Bronchial epithelial cell (primary cell): ENCODE data around the gene ADCY2. TPM values are rescaled to one million over a fixed set of nuclear protein-coding genes. Genes with fewer than 3 reads are reported as not detected.

Experiments used
- DNase-seq: peaks from one replicate; pipeline ENCODE4 v3.0.0-alpha.2; 2010; ENCODE audit warnings: low read depth
- FAIRE-seq: peaks from 2 replicates; lab custom pipeline; 2011; peaks lifted over from hg19 to GRCh38; lab: Jason Lieb, UNC
- H3K27me3 ChIP-seq: 2 replicates; pipeline ENCODE4 v1.5.1; 2011; ENCODE audit warnings: low read length; ENCODE audit not compliant: control insufficient read depth, insufficient read depth
- H3K36me3 ChIP-seq: 2 replicates; pipeline ENCODE4 v1.5.1; 2011; ENCODE audit warnings: low read length; ENCODE audit not compliant: control insufficient read depth, insufficient read depth
- H3K4me3 ChIP-seq: 2 replicates; pipeline ENCODE4 v1.5.1; 2011; ENCODE audit warnings: mild to moderate bottlenecking, low read depth, low read length, control low read depth
- total RNA-seq: library from RNA; depleted of rRNA; stranded (reverse); fragments of >200 nt; gene quantifications from 2 replicates; pipeline ENCODE4 v1.2.1, GENCODE V29; 2014
- TF ChIP-seq, protein P1 (sequence below): IDR thresholded peaks from 2 replicates; pipeline ENCODE4 v1.5.1; 2011; ENCODE audit warnings: mild to moderate bottlenecking, moderate library complexity, low read length, control low read depth, inconsistent platforms; ENCODE audit not compliant: insufficient read depth, severe bottlenecking

ADCY2 gene
- total RNA-seq, 1 donor from 2014 or later = under 0.01 TPM

DNA sequence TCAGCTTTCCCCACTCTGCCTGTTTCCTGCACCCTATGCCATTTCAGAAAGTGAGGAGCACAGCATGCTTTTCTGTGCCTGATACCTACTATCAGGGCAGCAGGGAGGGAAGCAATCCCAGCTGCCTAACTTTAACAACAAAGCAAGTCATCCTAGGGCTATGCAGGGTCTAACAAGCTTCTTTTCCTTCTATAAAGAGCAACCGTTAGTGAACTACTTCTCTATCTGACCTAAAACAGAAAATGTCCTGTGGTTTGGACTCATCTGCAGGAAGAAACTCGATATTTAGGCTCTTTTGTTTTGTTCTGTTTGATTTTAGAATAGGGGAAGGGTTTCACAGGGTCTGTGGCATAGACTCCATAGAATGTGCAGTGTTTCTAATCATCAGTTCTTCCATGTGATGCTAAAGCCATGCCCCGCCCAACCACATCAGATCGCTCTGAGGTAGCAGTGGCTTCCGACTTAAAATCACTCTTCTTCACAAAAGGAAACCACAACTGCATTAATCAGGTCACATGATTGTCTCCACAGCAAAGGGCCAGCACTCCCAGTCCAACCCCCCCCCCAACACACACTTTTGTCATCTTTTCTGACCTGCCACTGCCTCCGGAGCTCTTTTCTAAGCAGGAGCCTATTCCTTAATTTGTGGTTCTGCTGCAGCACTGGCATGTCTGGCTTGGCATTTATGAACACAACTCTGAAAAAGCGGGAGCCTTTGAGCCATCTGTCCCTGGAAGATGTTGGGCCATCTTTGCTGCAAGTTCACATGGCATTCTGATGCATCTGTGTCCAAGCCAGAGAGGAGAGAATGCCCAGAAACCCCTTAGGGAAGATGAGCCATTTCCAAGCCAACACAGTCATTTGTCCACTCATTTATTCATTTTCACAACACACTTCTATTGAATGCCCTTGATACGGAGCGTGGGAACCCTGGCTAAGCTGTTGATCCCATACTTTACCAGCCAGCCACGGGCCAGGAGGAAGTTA lies 383.4 kb downstream of the ADCY2 start:
- no peak for FAIRE-seq
- DNase-seq = no peak
- TF ChIP-seq, protein P1, sequence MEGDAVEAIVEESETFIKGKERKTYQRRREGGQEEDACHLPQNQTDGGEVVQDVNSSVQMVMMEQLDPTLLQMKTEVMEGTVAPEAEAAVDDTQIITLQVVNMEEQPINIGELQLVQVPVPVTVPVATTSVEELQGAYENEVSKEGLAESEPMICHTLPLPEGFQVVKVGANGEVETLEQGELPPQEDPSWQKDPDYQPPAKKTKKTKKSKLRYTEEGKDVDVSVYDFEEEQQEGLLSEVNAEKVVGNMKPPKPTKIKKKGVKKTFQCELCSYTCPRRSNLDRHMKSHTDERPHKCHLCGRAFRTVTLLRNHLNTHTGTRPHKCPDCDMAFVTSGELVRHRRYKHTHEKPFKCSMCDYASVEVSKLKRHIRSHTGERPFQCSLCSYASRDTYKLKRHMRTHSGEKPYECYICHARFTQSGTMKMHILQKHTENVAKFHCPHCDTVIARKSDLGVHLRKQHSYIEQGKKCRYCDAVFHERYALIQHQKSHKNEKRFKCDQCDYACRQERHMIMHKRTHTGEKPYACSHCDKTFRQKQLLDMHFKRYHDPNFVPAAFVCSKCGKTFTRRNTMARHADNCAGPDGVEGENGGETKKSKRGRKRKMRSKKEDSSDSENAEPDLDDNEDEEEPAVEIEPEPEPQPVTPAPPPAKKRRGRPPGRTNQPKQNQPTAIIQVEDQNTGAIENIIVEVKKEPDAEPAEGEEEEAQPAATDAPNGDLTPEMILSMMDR = no peak

DNA sequence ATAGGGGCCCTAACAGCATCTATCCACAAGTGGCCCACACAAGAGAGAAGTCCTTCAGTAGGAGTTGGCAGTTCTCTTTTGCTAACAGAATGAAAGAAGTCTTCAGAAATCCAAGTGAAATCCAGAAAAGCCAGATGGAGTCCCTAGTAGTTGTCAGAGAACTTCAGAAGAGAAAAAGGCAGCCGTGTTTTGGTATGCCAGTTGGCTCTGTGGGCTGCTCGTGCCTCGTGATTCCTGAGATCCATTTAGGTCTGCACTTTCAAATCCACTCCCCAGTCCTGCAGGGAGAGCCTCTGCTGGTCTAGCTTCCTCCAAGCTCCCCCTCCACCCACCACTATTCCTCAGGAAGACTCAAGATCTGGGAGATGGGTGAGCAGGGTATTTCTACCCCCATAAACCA lies 386.0 kb downstream of the ADCY2 start:
- no peaks in the 10 kb centered on the region for H3K36me3 ChIP-seq
- DNase-seq (no peak), FAIRE-seq (no peak)
- no peaks in the 10 kb centered on the region for H3K27me3 ChIP-seq
- no peak overlapping the region for H3K4me3 ChIP-seq
- TF ChIP-seq, protein P1 = no peak

More for the DNA sequence above, 383.4 kb downstream of the ADCY2 start:
- Histone ChIP-seq H3K4me3 (no peak overlapping the region), H3K36me3 (no peaks in the 10 kb centered on the region), H3K27me3 (no peaks in the 10 kb centered on the region)

DNA sequence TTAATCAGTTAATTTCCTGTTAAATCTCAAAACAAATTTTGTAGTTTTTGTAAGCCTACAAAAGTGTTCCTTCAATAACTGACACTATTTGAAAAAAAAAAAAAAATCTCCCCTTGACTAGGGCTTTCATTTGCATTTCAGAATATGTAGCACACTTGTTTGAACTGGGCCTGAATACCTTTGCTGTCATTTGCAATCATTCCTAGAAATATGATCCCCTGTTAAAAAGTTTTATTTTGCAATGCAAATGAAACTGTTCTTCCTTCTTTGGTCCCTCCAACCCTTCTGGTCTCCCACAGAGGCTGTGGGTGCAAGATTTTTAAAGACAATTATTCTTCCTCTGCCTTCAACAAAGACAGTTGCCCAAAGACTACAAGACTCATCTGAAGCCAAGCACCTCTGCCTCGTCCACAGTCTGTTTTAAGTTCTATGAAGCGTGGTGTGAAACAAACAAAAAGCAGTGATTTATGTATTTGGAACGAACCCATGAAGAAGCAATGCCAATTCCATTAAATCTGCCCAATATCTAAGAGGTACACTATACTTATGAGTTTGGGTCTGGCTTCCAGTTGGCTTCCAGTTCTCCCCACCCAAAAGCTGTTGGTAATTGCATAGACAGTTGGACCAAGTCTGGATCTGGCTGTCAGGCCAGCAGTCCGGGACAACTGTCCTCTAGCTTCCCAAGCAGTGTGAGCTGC lies 388.9 kb downstream of the ADCY2 start:
- TF ChIP-seq, protein P1 = no peak
- DNase-seq (no peak), FAIRE-seq (peak; percentile 40)
- no peak overlapping the region for H3K4me3 ChIP-seq
- H3K36me3 ChIP-seq = no peaks in the 10 kb centered on the region
- no peaks in the 10 kb centered on the region for H3K27me3 ChIP-seq

DNA sequence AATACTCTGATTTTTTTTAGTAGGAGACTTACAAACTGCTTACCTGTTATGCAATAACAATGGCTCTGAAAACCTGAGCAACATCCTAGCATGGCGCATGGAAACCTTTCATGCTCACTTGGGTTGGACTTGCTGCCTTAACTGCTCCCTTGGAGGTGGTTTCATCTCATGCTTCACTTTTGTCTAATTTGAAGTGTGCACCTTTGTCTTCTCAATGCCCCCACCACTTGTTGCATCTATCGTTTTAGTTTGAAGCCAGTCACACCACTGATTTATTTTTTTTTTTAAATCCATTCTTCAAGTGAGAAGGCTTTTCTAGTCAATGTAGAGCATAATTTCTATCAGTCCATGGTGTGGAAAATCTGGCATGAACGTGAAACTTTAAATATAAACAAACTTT lies 391.8 kb downstream of the ADCY2 start:
- no peaks in the 10 kb centered on the region for H3K27me3 ChIP-seq
- no peaks in the 10 kb centered on the region for H3K36me3 ChIP-seq
- H3K4me3 ChIP-seq = no peak overlapping the region
- no peak for FAIRE-seq
- no peak for DNase-seq
- TF ChIP-seq, protein P1 = no peak

DNA sequence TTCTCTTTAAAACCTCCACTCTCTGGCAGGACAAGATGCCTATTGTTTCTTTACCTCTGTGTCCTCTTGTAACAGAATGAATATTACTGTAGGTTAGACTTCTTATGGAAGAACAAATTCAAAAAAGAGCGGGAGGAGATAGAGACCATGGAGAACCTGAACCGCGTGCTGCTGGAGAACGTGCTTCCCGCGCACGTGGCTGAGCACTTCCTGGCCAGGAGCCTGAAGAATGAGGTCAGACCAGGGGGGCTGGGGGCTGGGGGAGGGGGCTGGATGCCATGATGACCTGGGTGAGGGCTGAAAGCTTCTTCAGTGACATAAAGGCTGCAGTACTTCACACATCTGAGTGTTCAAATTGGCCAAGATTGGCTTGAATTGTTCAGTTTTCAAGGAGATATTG lies 393.6 kb downstream of the ADCY2 start:
- TF ChIP-seq, protein P1 = no peak
- Histone ChIP-seq H3K36me3 (no peaks in the 10 kb centered on the region), H3K4me3 (no peak overlapping the region), H3K27me3 (no peaks in the 10 kb centered on the region)
- no peak for DNase-seq
- FAIRE-seq = no peak
